Lower lobe of right lung (tissue), 2 donors: ENCODE data around the gene MED12L. TPM values are rescaled to one million over a fixed set of nuclear protein-coding genes. Genes with fewer than 3 reads are reported as not detected.
A peak's percentile ranks its signal among the peaks of the same experiment; 100 is the strongest.

Source experiments
- ATAC-seq, 2 donors: fragments of 200-7000 bp; cut with Tn5 transposase; one replicate each; pipeline ENCODE4 v1.9.1; 2020 to 2022; ENCODE audit warnings: mild to moderate bottlenecking in 2 of 2, moderate library complexity in 2 of 2
- DNase-seq: peaks from one replicate; pipeline ENCODE4 v3.0.0-alpha.2; 2020
- H3K27ac ChIP-seq: fragments of 200-600 bp; one replicate; pipeline ENCODE4 v1.8.0; 2022
- H3K27me3 ChIP-seq: fragments of 200-600 bp; one replicate; pipeline ENCODE4 v1.8.0; 2022; ENCODE audit warnings: low read depth
- H3K36me3 ChIP-seq: fragments of 200-600 bp; one replicate; pipeline ENCODE4 v1.8.0; 2022; ENCODE audit warnings: mild to moderate bottlenecking
- H3K4me1 ChIP-seq: fragments of 200-600 bp; one replicate; pipeline ENCODE4 v1.8.0; 2022
- H3K4me3 ChIP-seq: fragments of 200-600 bp; one replicate; pipeline ENCODE4 v1.8.0; 2022; ENCODE audit warnings: mild to moderate bottlenecking
- H3K9me3 ChIP-seq: fragments of 200-600 bp; one replicate; pipeline ENCODE4 v1.8.0; 2022
- intact Hi-C: fragments of 100-400 bp; cut with DNase I; formaldehyde crosslinking; loops from one replicate; pipeline ENCODE4 v1.11.0; 2022
- total RNA-seq: library from RNA; stranded (reverse); fragmentation: NEBNext Ultra II Directional; extraction: Animal tissue kit (Norgen Biotek cat#: 25700); gene quantifications from one replicate; pipeline ENCODE4 v1.2.1, GENCODE V29; 2021
- TF ChIP-seq, protein P1 (sequence below): fragments of 200-600 bp; IDR thresholded peaks from one replicate; pipeline ENCODE4 v1.8.0; 2022; ENCODE audit warnings: antibody characterized with exemption, mild to moderate bottlenecking
- donor health status: DM: no; HTN: yes; CAD: no; lungs with severe emphysema.

Gene MED12L
- total RNA-seq, 1 donor from 2014 or later = 0.44 TPM

DNA sequence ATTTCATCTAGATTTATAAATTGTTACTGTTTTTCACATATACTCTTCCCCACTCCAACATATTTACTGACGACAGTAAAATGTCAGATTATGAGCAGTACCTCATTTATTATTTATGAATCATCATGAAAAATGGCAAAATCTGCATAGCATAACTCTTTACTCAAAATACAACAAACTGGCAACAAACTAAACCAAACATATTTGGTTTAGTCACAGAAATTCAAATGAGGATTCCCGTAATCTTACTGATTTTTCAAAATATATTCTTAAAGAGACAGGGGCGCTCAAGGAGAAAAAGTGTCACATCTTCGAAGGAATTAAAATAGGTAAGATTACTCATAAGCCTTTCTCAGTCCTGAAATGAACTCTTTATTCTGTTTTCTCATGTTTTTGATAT lies 234.2 kb downstream of the MED12L start:
- H3K9me3 ChIP-seq = no peaks in the 10 kb centered on the region
- no peaks in the 10 kb centered on the region for H3K27me3 ChIP-seq
- ATAC-seq (no peak), DNase-seq (no peak)
- no peak overlapping the region for H3K4me3 ChIP-seq
- no peak overlapping the region for H3K27ac ChIP-seq
- H3K36me3 ChIP-seq = no peaks in the 10 kb centered on the region
- H3K4me1 ChIP-seq = peaks cover 4% of the 10 kb centered on the region
- intact Hi-C loops = no loop called here
- TF ChIP-seq, protein P1, sequence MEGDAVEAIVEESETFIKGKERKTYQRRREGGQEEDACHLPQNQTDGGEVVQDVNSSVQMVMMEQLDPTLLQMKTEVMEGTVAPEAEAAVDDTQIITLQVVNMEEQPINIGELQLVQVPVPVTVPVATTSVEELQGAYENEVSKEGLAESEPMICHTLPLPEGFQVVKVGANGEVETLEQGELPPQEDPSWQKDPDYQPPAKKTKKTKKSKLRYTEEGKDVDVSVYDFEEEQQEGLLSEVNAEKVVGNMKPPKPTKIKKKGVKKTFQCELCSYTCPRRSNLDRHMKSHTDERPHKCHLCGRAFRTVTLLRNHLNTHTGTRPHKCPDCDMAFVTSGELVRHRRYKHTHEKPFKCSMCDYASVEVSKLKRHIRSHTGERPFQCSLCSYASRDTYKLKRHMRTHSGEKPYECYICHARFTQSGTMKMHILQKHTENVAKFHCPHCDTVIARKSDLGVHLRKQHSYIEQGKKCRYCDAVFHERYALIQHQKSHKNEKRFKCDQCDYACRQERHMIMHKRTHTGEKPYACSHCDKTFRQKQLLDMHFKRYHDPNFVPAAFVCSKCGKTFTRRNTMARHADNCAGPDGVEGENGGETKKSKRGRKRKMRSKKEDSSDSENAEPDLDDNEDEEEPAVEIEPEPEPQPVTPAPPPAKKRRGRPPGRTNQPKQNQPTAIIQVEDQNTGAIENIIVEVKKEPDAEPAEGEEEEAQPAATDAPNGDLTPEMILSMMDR = no peak

DNA sequence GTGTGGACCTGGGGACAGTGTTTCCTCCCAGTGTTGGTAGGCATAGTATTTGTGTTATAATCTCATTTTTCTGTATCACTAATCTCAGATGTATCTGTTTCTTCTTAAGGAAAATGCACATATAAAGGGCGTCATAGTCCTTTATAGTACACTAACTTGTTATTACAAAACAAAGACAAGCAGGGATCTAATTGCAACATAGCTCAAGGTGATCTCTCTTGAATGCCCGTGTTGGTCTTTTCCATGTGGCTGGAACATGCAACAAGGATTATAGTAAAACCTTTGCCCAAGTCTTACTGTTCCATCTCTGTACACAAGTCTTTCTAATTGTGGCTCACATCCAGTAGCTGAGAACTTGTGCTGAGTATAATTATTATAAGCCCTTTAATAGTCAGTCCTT lies 234.7 kb downstream of the MED12L start:
- TF ChIP-seq, protein P1 = no peak
- Histone ChIP-seq H3K27me3 (no peaks in the 10 kb centered on the region), H3K4me3 (no peak overlapping the region), H3K9me3 (no peaks in the 10 kb centered on the region), H3K27ac (no peak overlapping the region), H3K4me1 (peaks cover 4% of the 10 kb centered on the region), H3K36me3 (no peaks in the 10 kb centered on the region)
- ATAC-seq = no peak
- intact Hi-C loops = no loop called here
- DNase-seq = no peak

DNA sequence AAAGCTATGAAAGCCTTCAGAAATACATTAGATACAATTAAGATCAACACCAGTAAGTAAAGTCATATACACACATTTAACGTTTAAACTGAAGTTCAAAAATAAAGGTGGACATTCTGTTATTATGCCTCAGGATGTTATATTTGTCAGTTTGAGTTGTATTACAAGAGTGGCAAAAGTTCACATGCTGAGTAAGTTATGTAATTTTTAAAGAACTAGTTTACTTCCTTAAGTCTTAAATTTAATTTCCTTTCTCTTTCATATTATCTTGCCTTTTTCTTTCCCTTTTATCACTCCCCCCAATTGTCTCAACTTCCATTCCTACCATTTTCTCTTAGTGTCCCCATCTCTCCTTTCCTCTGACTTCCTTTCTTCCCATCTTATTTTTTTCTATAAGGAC lies 236.1 kb downstream of the MED12L start:
- Histone ChIP-seq H3K27ac (no peak overlapping the region), H3K36me3 (no peaks in the 10 kb centered on the region), H3K4me3 (no peak overlapping the region), H3K4me1 (peaks cover 4% of the 10 kb centered on the region), H3K27me3 (no peaks in the 10 kb centered on the region), H3K9me3 (no peaks in the 10 kb centered on the region)
- ATAC-seq (no peak), DNase-seq (no peak)
- intact Hi-C loops = no loop called here
- TF ChIP-seq, protein P1 = no peak

DNA sequence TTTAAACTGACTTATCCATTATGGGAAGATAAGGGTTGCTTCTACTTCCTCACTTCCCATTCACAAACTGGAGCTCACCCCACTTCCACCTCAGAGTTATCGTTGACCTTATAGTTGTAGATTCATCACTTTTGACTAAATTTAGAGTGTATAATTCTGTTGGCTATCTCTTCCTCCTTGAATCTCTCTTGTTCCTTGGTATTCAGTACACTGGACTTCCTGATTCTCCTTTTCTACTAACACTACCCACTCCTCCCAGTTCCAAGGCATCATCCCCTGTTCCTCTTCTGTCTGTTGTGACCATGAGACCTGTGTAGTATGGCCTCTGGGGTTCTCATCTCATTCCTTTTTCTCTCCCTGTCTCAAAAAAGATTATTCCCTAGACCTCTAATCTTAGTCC lies 237.0 kb downstream of the MED12L start:
- intact Hi-C loops = no loop called here

DNA sequence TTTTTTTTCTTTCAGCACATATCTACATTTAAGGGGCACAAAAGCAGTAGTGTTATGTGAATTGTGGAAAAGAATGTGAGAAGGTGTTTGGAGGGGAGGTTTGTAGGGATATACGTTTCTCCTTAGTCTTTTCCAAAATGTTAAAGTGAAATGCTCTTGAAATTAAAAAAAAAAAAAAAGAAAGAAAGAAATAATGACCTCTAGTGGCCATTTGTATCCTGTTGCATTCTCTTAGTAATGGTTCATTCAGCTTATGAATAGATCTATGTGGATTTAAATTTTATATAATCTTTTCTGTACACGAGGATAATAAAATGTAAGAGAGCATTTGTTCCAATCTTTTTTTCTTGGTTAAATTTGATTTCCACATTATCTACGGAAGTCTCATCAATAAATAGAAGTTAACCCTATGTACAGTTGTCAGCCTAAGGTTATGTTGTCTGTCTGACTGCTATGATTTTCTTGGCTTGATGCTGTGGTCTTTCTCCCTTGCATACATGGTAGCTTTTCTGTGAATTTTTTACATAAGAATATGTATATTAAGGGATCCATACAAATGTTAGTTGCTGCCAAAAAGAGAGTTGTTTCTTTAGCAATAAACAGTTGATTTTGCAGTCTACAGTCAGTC lies 242.2 kb downstream of the MED12L start:
- Histone ChIP-seq H3K9me3 (no peaks in the 10 kb centered on the region), H3K36me3 (no peaks in the 10 kb centered on the region), H3K4me3 (peak overlapping the region; percentile 37), H3K27me3 (no peaks in the 10 kb centered on the region), H3K4me1 (peaks cover 11% of the 10 kb centered on the region), H3K27ac (peak overlapping the region; percentile 59)
- intact Hi-C loops = no loop called here
- DNase-seq (no peak), ATAC-seq (peak in 1 of 2 donors; percentile 64)
- TF ChIP-seq, protein P1 = peak; percentile 60

More for the DNA sequence above, 237.0 kb downstream of the MED12L start:
- ATAC-seq (peak in 1 of 2 donors; percentile 57), DNase-seq (no peak)
- no peak overlapping the region for H3K27ac ChIP-seq
- H3K4me1 ChIP-seq = peaks cover 8% of the 10 kb centered on the region
- H3K9me3 ChIP-seq = no peaks in the 10 kb centered on the region
- TF ChIP-seq, protein P1 = no peak
- no peaks in the 10 kb centered on the region for H3K27me3 ChIP-seq
- H3K36me3 ChIP-seq = no peaks in the 10 kb centered on the region
- H3K4me3 ChIP-seq = no peak overlapping the region
